Activated CD8-positive, alpha-beta T cell treated with anti-CD3 and anti-CD28 coated beads for 36 hours (primary cell): ENCODE data around the gene INHBB. TPM values are rescaled to one million over a fixed set of nuclear protein-coding genes. Genes with fewer than 3 reads are reported as not detected.
A peak's percentile ranks its signal among the peaks of the same experiment; 100 is the strongest.

Source experiments
- ATAC-seq: fragments of 200-7000 bp; cut with Tn5 transposase; one replicate; pipeline ENCODE4 v1.10.0; 2021; ENCODE audit warnings: mild to moderate bottlenecking, moderate library complexity
- CTCF ChIA-PET: fragments of 350-600 bp; sonication (Branson Sonifier 250); formaldehyde crosslinking; loops from one replicate; lab custom pipeline; 2021; ENCODE audit warnings: antibody characterized with exemption; lab: Charles Lee
- POLR2A ChIA-PET: fragments of 350-600 bp; sonication (Branson Sonifier 250); formaldehyde crosslinking; loops from one replicate; lab custom pipeline; 2021; ENCODE audit warnings: antibody characterized with exemption; lab: Charles Lee
- DNase-seq: peaks from one replicate; pipeline ENCODE4 v3.0.0-alpha.2; 2020
- H3K27ac Mint-ChIP-seq: one replicate; pipeline ENCODE4 v1.8.0; 2021; ENCODE audit warnings: mild to moderate bottlenecking, mixed read lengths
- H3K27me3 Mint-ChIP-seq: one replicate; pipeline ENCODE4 v1.8.0; 2021; ENCODE audit warnings: mixed read lengths
- H3K36me3 Mint-ChIP-seq: one replicate; pipeline ENCODE4 v1.8.0; 2021; ENCODE audit warnings: low read depth, mixed read lengths
- H3K4me1 Mint-ChIP-seq: one replicate; pipeline ENCODE4 v1.8.0; 2021; ENCODE audit warnings: low read depth, mixed read lengths
- H3K4me3 Mint-ChIP-seq: one replicate; pipeline ENCODE4 v1.8.0; 2021; ENCODE audit warnings: mild to moderate bottlenecking, moderate library complexity, mixed read lengths
- H3K9me3 Mint-ChIP-seq: one replicate; pipeline ENCODE4 v1.8.0; 2021; ENCODE audit warnings: mixed read lengths
- intact Hi-C: fragments of 100-400 bp; cut with micrococcal nuclease; formaldehyde crosslinking; loops from one replicate; pipeline ENCODE4 v1.10.0; 2022
- total RNA-seq, 2 experiments: library from RNA; stranded (reverse); gene quantifications; one replicate each; pipeline ENCODE4 v1.2.3, GENCODE V29; 2021
- TF ChIP-seq, protein P1 (sequence below): fragments of 200-600 bp; IDR thresholded peaks from one replicate; pipeline ENCODE4 v1.8.0; 2022; ENCODE audit warnings: antibody characterized with exemption, mild to moderate bottlenecking

Gene INHBB
- not detected for total RNA-seq

DNA sequence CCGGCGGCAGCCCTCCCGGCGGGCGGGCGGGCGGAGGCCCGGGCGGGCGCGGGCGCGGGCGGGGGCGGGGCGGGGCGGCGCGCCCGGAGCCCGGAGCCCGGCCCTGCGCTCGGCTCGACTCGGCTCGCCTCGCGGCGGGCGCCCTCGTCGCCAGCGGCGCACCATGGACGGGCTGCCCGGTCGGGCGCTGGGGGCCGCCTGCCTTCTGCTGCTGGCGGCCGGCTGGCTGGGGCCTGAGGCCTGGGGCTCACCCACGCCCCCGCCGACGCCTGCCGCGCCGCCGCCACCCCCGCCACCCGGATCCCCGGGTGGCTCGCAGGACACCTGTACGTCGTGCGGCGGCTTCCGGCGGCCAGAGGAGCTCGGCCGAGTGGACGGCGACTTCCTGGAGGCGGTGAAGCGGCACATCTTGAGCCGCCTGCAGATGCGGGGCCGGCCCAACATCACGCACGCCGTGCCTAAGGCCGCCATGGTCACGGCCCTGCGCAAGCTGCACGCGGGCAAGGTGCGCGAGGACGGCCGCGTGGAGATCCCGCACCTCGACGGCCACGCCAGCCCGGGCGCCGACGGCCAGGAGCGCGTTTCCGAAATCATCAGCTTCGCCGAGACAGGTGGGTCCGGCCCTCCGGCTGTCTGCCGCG is at the start of gene INHBB:
Gene INHBB, plus strand, starts transcription at position 111 of the 641 bp plus-strand sequence. Its CDS starts 53 bp downstream, at position 164.
- TF ChIP-seq, protein P1, sequence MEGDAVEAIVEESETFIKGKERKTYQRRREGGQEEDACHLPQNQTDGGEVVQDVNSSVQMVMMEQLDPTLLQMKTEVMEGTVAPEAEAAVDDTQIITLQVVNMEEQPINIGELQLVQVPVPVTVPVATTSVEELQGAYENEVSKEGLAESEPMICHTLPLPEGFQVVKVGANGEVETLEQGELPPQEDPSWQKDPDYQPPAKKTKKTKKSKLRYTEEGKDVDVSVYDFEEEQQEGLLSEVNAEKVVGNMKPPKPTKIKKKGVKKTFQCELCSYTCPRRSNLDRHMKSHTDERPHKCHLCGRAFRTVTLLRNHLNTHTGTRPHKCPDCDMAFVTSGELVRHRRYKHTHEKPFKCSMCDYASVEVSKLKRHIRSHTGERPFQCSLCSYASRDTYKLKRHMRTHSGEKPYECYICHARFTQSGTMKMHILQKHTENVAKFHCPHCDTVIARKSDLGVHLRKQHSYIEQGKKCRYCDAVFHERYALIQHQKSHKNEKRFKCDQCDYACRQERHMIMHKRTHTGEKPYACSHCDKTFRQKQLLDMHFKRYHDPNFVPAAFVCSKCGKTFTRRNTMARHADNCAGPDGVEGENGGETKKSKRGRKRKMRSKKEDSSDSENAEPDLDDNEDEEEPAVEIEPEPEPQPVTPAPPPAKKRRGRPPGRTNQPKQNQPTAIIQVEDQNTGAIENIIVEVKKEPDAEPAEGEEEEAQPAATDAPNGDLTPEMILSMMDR = no peak
- ATAC-seq (no peak), DNase-seq (no peak)
- Mint-ChIP-seq H3K36me3 (no peaks in the 10 kb centered on the region), H3K9me3 (no peaks in the 10 kb centered on the region), H3K27ac (no peak within 1 kb of the TSS), H3K27me3 (peaks cover 59% of the 10 kb centered on the region), H3K4me3 (peak within 1 kb of the TSS; percentile 50), H3K4me1 (peaks cover 16% of the 10 kb centered on the region)
- ChIA-PET POLR2A (no interaction called here), CTCF (interaction anchor here (2.0 kb wide), 1 partner anchor 334 kb away, joined by 8 read pairs; no protein-coding TSS in a partner anchor)
- intact Hi-C loops = loop anchor here (10.0 kb wide), 1 partner anchor 89 kb away; no protein-coding TSS in a partner anchor

DNA sequence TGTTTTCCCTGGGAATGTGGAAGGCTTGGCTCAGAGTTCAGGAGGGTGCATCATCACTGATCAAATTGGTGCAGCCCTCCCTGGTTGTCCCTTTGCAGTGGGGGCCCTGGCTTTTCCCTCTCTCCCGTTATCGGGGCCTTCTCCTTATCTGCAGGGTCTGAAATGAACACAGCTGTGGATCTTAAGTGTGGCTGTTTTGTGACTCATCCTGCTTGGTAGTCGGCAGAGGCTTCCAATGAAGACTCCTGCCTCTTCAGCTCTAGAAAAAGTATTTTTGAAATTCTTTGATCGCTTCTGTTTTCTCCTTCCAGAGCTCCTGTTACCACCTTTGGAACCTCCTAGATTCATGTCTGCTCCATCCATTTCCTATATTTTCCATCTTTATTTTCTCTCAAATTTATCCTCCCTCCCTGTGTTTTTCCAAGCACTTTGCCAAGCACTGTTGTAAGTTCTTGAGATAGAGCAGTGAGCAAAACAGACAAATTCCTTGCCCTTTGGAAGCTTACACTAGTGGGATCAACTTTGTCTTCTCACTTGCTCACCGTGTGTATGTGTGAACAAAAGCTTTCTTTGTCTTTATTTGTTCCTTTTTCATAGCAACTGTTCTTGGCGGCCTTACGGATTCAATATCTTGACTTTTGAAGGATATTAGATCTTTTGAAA is 47.6 kb upstream of the INHBB start:
- Mint-ChIP-seq H3K36me3 (peaks cover 7% of the 10 kb centered on the region), H3K9me3 (no peaks in the 10 kb centered on the region), H3K4me3 (no peak overlapping the region), H3K4me1 (peaks cover 3% of the 10 kb centered on the region), H3K27me3 (no peaks in the 10 kb centered on the region), H3K27ac (no peak overlapping the region)
- DNase-seq (no peak), ATAC-seq (no peak)
- ChIA-PET POLR2A (interaction anchor here (0.6 to 1.8 kb wide), 2 partner anchors 16 to 66 kb away, joined by 5 read pairs; no protein-coding TSS in a partner anchor), CTCF (interaction anchor here (1.1 to 3.9 kb wide), 4 partner anchors 14 to 103 kb away, joined by 4 to 23 read pairs (median 4); no protein-coding TSS in a partner anchor)
- intact Hi-C loops = no loop called here
- TF ChIP-seq, protein P1 = no peak

DNA sequence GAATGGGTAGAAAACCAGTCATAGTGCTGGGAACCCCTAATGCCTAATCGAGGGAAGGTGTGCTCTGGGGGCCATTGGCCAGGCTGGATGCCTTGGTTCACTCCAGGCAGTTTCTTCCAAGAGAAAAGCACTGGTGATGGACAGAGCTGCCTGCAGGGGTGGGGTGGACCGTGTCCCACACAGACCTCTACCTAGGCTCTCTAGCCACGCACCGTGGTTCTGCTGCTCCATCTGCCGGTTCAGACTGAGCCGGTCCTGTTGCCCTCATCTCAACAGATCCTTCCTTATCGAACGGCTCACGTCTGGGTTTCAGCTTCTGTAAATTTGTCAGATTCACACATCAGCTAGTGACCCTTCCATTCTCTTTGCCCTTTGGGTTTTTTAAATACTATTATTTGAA is 46.9 kb upstream of the INHBB start:
- Mint-ChIP-seq H3K4me1 (peaks cover 3% of the 10 kb centered on the region), H3K27ac (no peak overlapping the region), H3K27me3 (no peaks in the 10 kb centered on the region), H3K4me3 (no peak overlapping the region), H3K36me3 (peaks cover 4% of the 10 kb centered on the region), H3K9me3 (no peaks in the 10 kb centered on the region)
- ChIA-PET POLR2A (no interaction called here), CTCF (interaction anchor here (1.3 to 3.9 kb wide), 3 partner anchors 15 to 103 kb away, joined by 4 to 23 read pairs (median 4); no protein-coding TSS in a partner anchor)
- no peak for ATAC-seq
- TF ChIP-seq, protein P1 = no peak
- intact Hi-C loops = no loop called here
- no peak for DNase-seq

DNA sequence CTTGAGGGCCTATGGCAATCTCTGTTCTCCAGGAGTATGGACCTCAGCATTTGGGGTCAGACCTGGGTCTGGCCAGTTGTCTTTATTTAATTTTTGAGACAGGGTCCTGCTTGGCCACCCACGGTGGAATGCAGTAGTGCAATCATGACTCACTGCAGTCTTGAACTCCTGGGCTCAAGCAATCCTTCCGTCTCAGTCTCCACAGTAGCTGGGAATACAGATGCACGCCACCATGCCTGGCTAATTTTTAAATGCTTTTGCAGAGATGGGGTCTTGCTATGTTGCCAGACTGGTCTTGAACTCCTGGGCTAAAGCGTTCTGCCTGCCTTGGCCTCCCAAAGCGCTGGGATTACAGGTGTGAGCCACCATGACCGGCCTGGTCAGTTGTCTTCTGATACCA is 46.4 kb upstream of the INHBB start:
- Mint-ChIP-seq H3K9me3 (no peaks in the 10 kb centered on the region), H3K4me1 (peaks cover 3% of the 10 kb centered on the region), H3K4me3 (no peak overlapping the region), H3K36me3 (peaks cover 4% of the 10 kb centered on the region), H3K27ac (no peak overlapping the region), H3K27me3 (no peaks in the 10 kb centered on the region)
- ChIA-PET CTCF (interaction anchor here (1.3 to 2.0 kb wide), 3 partner anchors 13 to 104 kb away, joined by 4 to 12 read pairs (median 4); no protein-coding TSS in a partner anchor), POLR2A (interaction anchor here (0.7 kb wide), 1 partner anchor 15 kb away, joined by 4 read pairs; no protein-coding TSS in a partner anchor)
- DNase-seq (no peak), ATAC-seq (no peak)
- intact Hi-C loops = no loop called here
- TF ChIP-seq, protein P1 = no peak
